Esophagus (tissue), 2 donors: ENCODE results near the gene TRMT10B. TPM values are rescaled to one million over a fixed set of nuclear protein-coding genes. Genes with fewer than 3 reads are reported as not detected.
A peak's percentile ranks its signal among the peaks of the same experiment; 100 is the strongest.
"Not testable (repeated sequence)": the region's sequence is repeated elsewhere in the genome, so short reads cannot be mapped to it uniquely, and the experiment has no call there.

Source experiments
- H3K27ac ChIP-seq, 2 donors: one replicate each; pipeline ENCODE4 v1.5.1; 2013; ENCODE audit warnings: low read depth in 2 of 2, mild to moderate bottlenecking in 2 of 2, inconsistent platforms in 1 of 2, low read length in 1 of 2, moderate library complexity in 1 of 2
- H3K27me3 ChIP-seq, 2 donors: one replicate each; pipeline ENCODE4 v1.6.1; 2013; ENCODE audit warnings: low read length in 2 of 2, control low read depth in 1 of 2, mild to moderate bottlenecking in 1 of 2; ENCODE audit not compliant: insufficient read depth in 2 of 2, control insufficient read depth in 1 of 2
- H3K36me3 ChIP-seq, 2 donors: one replicate each; pipeline ENCODE4 v1.6.1; 2013; ENCODE audit warnings: low read length in 1 of 2; ENCODE audit not compliant: control insufficient read depth in 2 of 2, insufficient read depth in 2 of 2
- H3K4me1 ChIP-seq, 2 donors: one replicate each; pipeline ENCODE4 v1.6.1; 2013; ENCODE audit warnings: low read length in 1 of 2; ENCODE audit not compliant: control insufficient read depth in 2 of 2, insufficient read depth in 2 of 2
- H3K4me3 ChIP-seq, 2 donors: one replicate each; pipeline ENCODE4 v1.5.1; 2013; ENCODE audit warnings: low read length in 2 of 2, mild to moderate bottlenecking in 2 of 2, low read depth in 1 of 2, moderate library complexity in 1 of 2
- H3K9me3 ChIP-seq, 2 donors: one replicate each; pipeline ENCODE4 v1.6.1; 2013; ENCODE audit warnings: mild to moderate bottlenecking in 2 of 2, low read depth in 1 of 2, low read length in 1 of 2, moderate library complexity in 1 of 2; ENCODE audit not compliant: control insufficient read depth in 2 of 2, insufficient read depth in 1 of 2
- WGBS, 2 donors: extraction: QIAGEN DNeasy Blood & Tissue Kit; methylation state at CpG; one replicate each; pipeline ENCODE4 v1.1.7; 2013; 5-methylcytosine and 5-hydroxymethylcytosine counted together
- polyA plus RNA-seq, 2 donors: library from polyadenylated mRNA; stranded (reverse); fragments of 200-250 nt; gene quantifications; one replicate each; pipeline ENCODE4 v1.2.3, GENCODE V29; 2013
- donor health status: healthy with polysubstance abuse.
- donor health status: Bipolar disorder and iron deficiency.

TRMT10B gene
- polyA plus RNA-seq, 2 donors = 3.8 to 4.3 TPM

DNA sequence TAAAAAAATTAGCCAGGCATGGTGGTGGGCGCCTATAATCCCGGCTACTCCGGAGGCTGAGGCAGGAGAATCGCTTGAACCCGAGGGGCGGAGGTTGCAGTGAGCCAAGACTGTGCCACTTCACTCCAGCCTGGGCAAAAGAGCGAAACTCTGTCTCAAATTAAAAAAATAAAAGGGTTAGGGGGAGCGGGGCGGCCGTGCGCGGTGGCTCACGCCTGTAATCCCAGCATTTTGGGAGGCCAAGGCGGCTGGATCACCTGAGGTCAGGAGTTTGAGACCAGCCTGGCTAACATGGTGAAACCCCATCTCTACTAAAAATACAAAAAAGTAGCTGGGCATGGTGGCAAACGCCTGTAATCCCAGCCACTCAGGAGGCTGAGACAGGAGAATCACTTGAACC lies 56.1 kb downstream of the TRMT10B start:
- H3K4me3 ChIP-seq, H3K27ac ChIP-seq, H3K4me1 ChIP-seq, H3K27me3 ChIP-seq, H3K9me3 ChIP-seq, H3K36me3 ChIP-seq: not testable (repeated sequence)
- 97 to 100% methylated on average over 15 of the region's 15 CpGs for WGBS, 2 donors

DNA sequence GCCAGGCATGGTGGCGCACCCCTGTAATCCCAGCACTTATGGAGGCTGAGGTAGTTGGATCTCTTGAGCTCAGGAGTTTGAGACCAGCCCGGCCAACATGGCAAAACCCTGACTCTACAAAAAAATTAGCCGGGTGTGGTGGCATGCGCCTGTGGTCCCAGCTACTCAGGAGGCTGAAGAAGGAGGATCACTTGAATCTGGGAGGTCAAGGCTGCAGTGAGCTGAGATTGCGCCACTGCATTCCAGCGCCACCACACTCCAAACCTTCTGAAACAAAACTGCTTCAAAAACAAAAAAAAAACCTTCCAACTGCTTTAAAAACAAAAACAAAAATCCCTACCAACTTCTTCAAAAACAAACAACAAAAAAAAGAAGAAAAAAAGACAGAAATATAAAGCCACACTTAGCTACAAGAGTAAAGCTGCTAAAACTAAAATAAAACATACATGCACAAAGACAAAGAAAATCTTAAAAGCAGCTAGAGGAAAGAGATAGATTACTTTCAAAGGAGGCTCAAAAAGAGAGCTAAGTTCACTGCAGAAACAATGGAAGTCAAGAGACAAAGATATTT lies 58.4 kb downstream of the TRMT10B start:
- H3K4me3 ChIP-seq = no peak overlapping the region
- WGBS, 2 donors = 92 to 97% methylated on average over 6 of the region's 6 CpGs
- no peaks in the 10 kb centered on the region for H3K4me1 ChIP-seq
- H3K27me3 ChIP-seq = no peaks in the 10 kb centered on the region
- H3K36me3 ChIP-seq = no peaks in the 10 kb centered on the region
- H3K27ac ChIP-seq = no peak overlapping the region
- H3K9me3 ChIP-seq = no peaks in the 10 kb centered on the region

DNA sequence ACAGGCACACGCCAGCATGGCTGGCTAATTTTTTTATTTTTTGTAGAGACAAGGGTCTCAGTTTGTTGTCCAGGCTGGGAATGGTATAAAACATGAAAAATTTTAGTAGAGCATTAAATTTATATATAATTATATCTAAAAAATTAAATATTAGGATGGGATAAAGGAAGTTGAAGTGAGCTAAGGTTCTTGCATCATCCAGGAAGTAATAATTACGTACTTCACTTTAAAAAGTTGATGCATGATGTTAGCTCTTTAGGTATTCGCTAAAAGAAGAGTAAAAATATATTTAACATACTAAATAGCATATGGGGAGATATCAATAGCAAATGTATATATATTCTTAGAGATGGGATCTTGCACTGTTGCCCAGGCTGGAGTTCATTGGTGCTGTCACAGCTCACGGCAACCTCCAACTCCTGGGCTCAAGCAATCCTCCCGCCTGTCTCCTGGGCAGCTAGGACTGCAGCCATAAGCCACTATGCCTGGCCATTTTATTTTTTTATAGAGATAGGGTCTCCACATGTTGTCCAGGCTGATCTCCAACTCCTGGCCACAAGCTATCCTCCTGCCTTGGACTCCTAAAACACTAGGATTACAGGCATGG lies 59.3 kb downstream of the TRMT10B start:
- Histone ChIP-seq H3K4me1 (no peaks in the 10 kb centered on the region), H3K9me3 (no peaks in the 10 kb centered on the region), H3K27ac (peak overlapping the region in 1 of 2 donors; percentile 42), H3K36me3 (no peaks in the 10 kb centered on the region), H3K4me3 (no peak overlapping the region), H3K27me3 (no peaks in the 10 kb centered on the region)
- 90 to 95% methylated on average over 5 of the region's 5 CpGs for WGBS, 2 donors

DNA sequence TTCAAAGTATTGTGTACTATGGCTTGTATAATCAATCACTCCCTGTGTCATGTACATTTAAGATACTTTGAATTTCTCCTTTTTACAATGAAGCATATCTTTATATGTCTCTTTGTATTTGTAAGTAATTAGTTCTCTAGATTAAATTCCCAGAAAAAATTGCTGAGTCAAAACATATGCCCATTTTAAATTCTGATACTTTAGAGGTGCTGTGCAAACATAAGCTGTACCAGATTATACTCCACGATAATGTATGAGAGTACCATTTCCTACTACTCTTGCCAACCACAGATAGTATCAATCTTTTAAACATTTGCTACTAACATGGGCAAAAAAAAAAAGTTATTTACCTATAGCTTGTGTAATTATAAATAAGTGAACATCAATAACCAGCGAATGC lies 65.2 kb downstream of the TRMT10B start:
- WGBS, 2 donors = 75 to 89% methylated on average over 2 of the region's 2 CpGs

DNA sequence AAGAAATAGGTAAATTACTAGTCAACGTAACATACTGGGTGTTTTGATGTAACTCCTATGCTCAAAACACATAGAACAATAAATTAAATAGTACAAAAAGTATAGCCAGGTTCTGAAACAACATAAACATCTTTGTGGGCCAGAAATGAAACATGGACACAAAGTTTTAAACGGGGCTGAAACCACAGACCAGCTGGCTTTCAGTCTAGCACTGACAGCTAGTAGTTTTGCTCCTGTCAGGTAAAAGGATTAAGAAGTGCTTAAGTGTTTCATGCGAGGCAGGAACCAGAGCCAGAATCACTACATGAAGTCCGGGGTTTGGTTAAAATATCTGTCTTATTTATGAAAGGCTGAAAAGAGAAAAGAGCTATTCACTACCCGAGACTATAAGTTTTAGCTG lies 66.5 kb downstream of the TRMT10B start:
- no peaks in the 10 kb centered on the region for H3K36me3 ChIP-seq

More for the DNA sequence above, 65.2 kb downstream of the TRMT10B start:
- Histone ChIP-seq H3K4me3 (no peak overlapping the region), H3K9me3 (no peaks in the 10 kb centered on the region), H3K27ac (no peak overlapping the region), H3K36me3 (no peaks in the 10 kb centered on the region), H3K4me1 (no peaks in the 10 kb centered on the region), H3K27me3 (no peaks in the 10 kb centered on the region)

DNA sequence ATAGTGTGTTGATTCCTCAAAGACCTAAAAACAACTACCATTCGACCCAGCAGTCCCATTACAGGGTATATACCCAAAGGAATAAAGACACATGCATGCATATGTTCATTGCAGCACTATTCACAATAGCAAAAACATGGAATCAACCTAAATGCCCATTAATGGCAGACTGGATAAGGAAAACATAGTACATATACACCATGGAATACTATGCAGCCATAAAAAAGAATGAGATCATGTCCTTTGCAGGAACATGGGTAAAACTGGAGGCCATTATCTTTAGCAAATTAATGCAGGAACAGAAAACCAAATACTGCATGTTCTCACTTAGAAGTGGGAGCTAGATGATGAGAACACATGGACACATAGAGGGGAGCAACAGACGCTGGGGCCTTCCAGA lies 71.6 kb downstream of the TRMT10B start:
- H3K4me3 ChIP-seq, H3K4me1 ChIP-seq, H3K9me3 ChIP-seq, H3K27ac ChIP-seq, H3K36me3 ChIP-seq, H3K27me3 ChIP-seq: not testable (repeated sequence)
- WGBS, 2 donors = 96 to 98% methylated on average over 2 of the region's 2 CpGs

More for the DNA sequence above, 66.5 kb downstream of the TRMT10B start:
- WGBS, 2 donors = 81 to 87% methylated on average over 5 of the region's 5 CpGs
- H3K4me3 ChIP-seq = no peak overlapping the region
- no peaks in the 10 kb centered on the region for H3K9me3 ChIP-seq
- H3K27ac ChIP-seq = no peak overlapping the region
- H3K4me1 ChIP-seq = no peaks in the 10 kb centered on the region
- no peaks in the 10 kb centered on the region for H3K27me3 ChIP-seq

DNA sequence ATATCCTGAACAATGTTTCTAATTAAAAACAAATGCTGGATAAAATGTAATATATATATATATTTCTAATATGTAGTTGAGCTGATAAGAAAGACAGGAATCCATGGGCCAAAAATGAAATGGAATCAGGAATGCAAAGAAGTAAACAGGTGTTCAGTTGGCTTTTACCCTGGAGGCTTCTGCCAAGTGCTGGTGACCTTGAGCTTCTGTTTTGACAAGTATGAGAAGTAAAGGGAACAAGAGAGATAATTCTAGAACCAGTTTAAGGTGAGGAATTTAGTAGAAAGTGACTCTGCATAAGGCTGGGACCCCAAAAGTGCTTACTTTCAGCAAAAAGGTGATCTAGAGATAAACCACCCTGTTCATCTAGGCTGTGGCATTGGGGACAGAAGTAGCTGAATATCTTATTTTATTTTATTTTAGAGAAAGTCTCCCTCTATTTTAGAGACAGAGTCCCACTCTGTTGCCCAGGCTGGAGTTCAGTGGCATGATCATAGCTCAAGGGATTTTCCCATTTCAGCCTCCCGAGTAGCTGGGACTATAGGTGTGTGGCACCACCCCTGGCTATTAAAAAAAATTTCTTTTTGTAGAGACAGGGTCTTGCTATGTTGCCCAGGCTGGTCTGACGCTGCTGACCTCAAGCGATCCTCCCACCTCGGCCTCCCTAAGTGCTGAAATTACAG lies 74.0 kb downstream of the TRMT10B start:
- WGBS, 2 donors = 90 to 98% methylated on average over 4 of the region's 4 CpGs
- Histone ChIP-seq H3K9me3 (no peaks in the 10 kb centered on the region), H3K27ac (no peak overlapping the region), H3K27me3 (no peaks in the 10 kb centered on the region), H3K36me3 (peaks cover 0 to 2% of the 10 kb centered on the region in 2 donors), H3K4me1 (no peaks in the 10 kb centered on the region), H3K4me3 (no peak overlapping the region)

Other genes starting within 250 kb of the TRMT10B start
- gene FBXO10, start 177.4 kb upstream of the TRMT10B start, polyA plus RNA-seq = 1 to 10 TPM; 2.1 to 3.0 TPM
- 100 to 1,000 TPM in 1 of 2 donors, 10 to 100 TPM in 1; 93.3 to 113 TPM for gene TOMM5, start 161.2 kb upstream of the TRMT10B start, polyA plus RNA-seq
- gene FRMPD1, start 102.9 kb upstream of the TRMT10B start, polyA plus RNA-seq = under 1 TPM; 0.04 to 0.12 TPM
- gene EXOSC3, start 31.3 kb downstream of the TRMT10B start, polyA plus RNA-seq = 10 to 100 TPM; 24.0 to 36.0 TPM
- 1 to 10 TPM; 6.1 to 8.0 TPM for gene DCAF10, start 47.0 kb downstream of the TRMT10B start, polyA plus RNA-seq
- 1 to 10 TPM; 3.5 to 5.7 TPM for gene SLC25A51, start 150.3 kb downstream of the TRMT10B start, polyA plus RNA-seq